Measurements from ENCODE around the gene PBX2.

Gene PBX2

DNA sequence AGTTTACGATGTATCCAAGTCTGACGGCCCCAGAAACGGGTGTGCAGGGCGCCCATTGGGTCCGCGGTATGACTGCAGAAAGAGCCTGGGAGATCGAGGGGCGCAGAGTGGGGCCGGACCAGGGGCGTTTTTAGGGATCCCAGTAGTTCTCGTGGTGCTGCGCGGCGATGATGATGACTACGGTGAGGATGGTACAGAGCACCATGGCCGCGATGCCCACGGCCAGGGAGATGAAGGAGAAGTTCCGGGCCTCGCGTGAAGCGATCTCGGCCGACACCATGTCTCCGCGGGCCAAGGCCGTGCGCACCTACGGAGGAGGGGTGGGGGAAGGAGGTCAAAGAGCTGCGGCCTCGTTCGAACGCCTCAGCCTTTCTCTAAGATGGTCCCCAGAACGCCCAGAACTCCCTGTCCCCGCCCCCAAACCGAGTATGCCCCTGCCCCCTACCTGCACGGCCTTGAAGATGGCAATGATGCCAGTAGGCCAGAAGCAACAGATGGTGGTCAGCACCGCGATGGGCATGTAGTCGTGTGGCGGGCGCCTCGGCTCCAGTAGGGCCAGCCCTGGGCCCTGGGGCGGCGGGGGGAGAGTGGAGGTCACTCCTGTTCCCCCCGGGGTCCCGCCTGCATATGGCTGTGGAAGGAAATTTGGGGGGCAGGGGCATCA is 40.8 kb downstream of the PBX2 start:
- no peak for DNase-seq (ENCODE audit: low read depth)

DNA sequence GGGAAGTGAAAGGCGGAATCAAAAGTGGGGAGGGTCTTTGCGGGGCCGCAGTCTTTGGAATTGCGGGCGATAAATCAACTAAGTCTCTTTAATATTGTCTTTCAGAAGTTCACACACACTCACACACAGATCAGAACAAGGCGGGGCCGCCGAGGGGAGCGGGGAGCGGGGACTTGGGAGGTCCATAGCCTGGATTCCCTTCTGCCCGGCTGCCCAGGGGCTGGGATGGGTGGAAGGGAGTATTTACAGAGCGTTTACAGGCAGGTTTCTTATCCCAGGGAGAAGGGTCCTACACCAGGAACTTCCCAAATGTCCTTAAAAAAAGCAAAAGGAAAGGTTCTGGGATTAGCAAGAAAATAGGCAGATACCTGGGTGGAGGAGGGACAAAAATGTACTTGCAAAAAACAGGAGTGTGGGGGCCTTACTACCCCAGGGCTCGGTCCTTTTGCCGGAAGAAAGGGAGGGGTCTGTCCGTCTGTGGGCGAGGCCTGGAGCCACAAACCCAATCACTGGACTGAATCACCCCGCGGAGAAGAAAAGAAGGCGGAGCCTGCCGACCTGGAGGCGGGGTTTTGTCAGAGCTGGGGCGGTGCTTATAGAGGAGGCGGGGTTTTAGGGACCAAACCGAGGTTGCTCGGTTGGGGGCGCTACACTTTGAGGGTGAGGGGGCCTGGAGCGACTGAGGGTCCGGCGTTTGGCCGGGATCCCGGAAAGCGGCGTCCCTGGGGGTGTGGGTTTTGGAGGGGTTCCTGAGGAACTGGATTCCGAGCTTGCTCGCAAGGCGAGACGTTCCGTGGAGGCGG is 41.5 kb downstream of the PBX2 start:
- peak; percentile 44 for DNase-seq (ENCODE audit: low read depth)

DNA sequence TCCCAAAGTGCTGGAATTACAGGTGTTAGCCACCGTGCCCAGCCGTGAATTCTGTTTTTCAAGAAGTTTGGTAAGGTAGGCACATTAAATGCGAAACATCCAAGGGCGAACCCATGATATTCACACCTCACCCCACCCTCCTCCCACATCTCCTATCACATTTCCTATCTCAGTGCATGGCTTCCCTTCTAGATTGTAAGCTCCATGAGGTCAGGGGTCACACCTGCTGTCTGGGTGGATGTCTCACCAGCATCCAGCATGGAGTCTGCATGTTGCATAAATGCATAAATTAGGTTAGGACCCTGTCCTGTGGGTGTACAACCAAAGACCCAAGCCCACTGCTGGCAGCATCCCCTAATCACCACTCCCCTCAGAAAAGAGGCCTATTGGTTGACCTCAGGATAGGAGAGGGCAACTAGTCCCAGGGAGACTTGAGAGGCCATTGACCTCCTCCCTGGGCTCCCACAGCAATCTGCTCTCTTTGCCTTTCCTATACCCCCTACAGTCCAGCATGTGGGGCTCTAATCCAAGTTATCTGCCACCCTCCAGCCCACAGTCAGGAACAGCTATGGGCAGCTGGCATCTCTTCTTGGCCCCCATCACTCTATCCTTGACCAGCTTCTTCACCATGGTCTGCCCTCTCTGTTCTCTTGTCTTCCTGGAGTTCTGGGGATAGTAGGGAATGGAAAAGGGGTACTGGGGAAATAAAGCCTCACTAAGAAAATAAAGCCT is 42.4 kb downstream of the PBX2 start:
- no peak for DNase-seq (ENCODE audit: low read depth)

DNA sequence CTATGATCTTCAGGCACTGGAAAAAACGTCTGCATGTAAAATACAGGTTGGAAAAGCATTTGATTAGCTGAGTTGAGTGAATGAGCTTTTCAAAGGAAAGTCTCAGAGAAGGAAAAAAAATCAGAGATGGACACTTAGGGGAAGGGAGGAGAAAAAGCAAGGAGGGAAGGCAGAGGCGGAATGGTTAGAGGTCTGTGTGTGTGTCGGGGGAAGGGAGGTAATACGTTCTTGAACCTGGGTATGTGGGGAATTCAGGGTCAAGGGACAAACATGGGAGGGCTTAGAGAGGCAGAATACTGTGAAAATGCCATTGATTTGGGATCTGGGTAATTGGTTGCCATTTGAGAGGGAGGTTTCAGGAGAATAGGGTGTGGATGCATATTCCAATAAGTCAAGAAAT is 43.3 kb downstream of the PBX2 start:
- DNase-seq (ENCODE audit: low read depth), result no peak

DNA sequence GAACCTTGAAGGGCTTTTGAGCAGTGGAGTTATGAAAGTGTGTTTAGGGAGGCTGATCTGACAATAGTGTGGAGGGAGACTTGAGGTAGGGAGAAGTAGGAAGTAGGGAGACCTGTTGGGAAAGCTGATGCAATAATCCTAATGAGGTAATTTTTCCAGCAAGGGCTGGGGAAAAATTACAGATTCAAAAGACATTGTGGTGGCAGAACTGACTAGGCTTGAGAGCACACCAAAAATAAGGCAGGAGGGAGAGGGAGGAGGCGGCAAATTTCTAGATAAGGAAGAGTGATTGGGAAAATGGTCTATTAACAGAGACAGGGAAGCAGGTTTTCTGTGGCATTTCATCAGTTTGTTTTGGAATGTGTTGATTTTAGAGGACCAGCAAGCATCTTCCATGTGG is 43.7 kb downstream of the PBX2 start:
- peak; percentile 28 for DNase-seq (ENCODE audit: low read depth)

DNA sequence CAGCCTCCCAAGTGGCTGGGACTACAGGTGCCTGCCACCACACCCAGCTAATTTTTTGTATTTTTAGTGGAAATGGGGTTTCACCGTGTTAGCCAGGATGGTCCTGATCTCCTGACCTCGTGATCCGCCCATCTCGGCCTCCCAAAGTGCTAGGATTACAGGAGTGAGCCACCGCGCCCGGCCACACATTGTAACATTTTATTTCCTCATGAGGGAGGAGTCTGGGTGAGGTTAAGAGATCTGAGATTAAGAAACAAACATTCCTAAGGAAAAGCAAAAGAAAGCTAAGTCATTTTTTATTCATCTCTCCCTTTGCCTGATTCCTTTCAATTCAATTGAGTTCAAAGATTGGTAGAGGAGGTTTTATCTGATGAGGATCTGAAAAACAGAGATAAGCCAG is 45.8 kb downstream of the PBX2 start:
- DNase-seq (ENCODE audit: low read depth), result peak; percentile 39

DNA sequence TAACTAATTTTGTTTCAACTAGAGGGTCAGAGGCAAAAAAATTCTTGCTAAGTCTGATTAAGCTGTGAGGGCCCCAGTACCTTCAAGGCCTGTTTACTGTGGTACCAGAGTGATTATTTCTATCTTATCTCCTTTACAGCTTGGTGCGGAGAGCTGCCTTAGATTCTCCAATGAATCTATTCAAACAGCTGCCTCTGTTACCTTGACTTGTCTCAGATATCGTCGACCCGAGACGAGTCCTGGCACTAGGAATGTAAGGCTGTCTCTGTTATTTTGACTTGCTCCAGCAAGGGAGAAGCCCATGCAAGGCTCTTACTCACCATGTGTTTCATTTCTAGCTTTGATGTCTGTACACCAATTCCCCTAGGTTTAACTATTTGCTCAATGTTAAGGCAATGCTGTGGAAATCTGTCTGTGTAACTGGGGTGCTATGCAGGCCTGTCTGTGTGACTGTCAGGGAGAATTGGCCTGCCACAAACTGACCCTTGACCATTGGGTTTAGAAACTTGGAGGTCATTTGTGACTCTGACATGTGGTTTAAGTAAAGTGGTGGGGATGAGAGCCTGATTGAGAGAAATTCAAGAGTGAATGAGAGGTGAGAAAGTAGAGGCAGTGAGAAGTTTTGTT is 49.5 kb downstream of the PBX2 start:
- DNase-seq (ENCODE audit: low read depth), result peak; percentile 16

DNA sequence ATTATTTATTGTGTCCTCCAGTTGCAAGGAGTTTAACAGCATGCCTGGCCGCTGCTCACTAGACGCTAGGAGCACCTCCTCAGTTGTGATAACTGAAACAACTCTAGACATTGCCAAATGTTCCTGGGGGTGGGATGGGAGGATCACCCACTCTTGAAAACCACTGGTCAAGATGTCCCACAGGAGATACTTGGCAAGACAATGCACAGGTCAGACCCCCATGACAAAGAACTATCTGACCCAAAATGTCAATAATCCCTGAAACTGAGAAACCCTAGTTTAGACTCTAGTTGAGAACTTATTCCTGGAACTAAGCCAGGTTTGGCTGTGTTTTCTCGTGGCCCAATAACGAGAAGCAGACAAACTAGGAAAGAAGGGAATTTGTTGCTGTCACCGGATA is 50.4 kb downstream of the PBX2 start:
- no peak for DNase-seq (ENCODE audit: low read depth)

DNA sequence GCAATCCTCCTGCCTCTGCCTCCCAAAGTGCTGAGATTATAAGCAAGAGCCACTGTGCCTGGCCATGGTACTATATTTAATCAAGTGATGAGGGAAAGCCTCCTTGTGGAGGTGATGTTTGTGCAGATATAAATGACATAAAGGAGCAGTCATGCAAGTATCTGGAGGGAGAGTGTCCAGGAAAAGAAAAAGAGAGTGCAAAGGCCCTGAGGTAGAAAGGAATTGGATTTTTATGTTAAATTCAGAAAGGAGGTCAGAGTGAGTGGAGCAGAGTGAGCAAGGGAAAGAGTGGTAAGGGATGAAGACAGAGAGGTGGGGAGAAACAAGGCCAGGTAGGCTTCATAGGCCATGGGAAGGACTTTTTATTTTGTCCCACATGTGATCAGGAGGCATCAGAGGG is 52.5 kb downstream of the PBX2 start:
- no peak for DNase-seq (ENCODE audit: low read depth)
